T-cell (primary cell): ENCODE data around the gene NR2E3. TPM values are rescaled to one million over a fixed set of nuclear protein-coding genes. Genes with fewer than 3 reads are reported as not detected.

ENCODE experiments used
- ATAC-seq, 4 experiments: fragments of 200-7000 bp in 3 of 4; fragments of 150-1000 bp in 1 of 4; cut with Tn5 transposase; replicated peaks in 1 of 4; 1 replicate in 3 of 4; 2 replicates in 1 of 4; pipeline ENCODE4 v1.10.0; 2021; ENCODE audit warnings: moderate library complexity in 3 of 4, mild to moderate bottlenecking in 2 of 4, moderate number of reproducible peaks in 1 of 4
- CTCF ChIA-PET, 2 donors: fragments of 300-600 bp; sonication (Branson Sonifier 250); formaldehyde crosslinking; loops; one replicate each; lab custom pipeline; 2022; ENCODE audit warnings: antibody characterized with exemption in 2 of 2; lab: Charles Lee
- POLR2A ChIA-PET, 2 donors: fragments of 300-600 bp; sonication (Branson Sonifier 250); formaldehyde crosslinking; loops; one replicate each; lab custom pipeline; 2022; ENCODE audit warnings: antibody characterized with exemption in 2 of 2; lab: Charles Lee
- DNase-seq, 35 experiments: peaks; one replicate each; pipeline versions ENCODE4 v3.0.0 to v3.0.0-alpha.2; 2013 to 2023
- H3K27ac ChIP-seq: one replicate; pipeline ENCODE4 v1.5.1; 2013; ENCODE audit warnings: low read length
- H3K27me3 ChIP-seq, 2 experiments: replicated peaks in 1 of 2; 1 replicate in 1 of 2; 2 replicates in 1 of 2; pipeline versions ENCODE4 v1.6.1 to v1.7.0; 2013; ENCODE audit warnings: low read length in 1 of 2, mixed read lengths in 1 of 2; ENCODE audit not compliant: control insufficient read depth in 2 of 2, insufficient read depth in 2 of 2; ENCODE audit errors: extremely low read depth in 1 of 2
- H3K36me3 ChIP-seq, 2 donors: 1 replicate in 1 of 2; 2 replicates in 1 of 2; pipeline versions ENCODE4 v1.6.1 to v1.7.0; 2013; ENCODE audit warnings: low read length in 1 of 2; ENCODE audit not compliant: control insufficient read depth in 2 of 2, insufficient read depth in 1 of 2; ENCODE audit errors: extremely low read depth in 1 of 2
- H3K4me1 ChIP-seq, 2 experiments: 1 replicate in 1 of 2; 2 replicates in 1 of 2; pipeline versions ENCODE4 v1.6.1 to v1.7.0; 2013; ENCODE audit warnings: low read length in 2 of 2, mixed read lengths in 1 of 2; ENCODE audit not compliant: insufficient read depth in 2 of 2, control insufficient read depth in 1 of 2; ENCODE audit errors: extremely low read depth in 1 of 2
- H3K4me3 ChIP-seq, 2 donors: 1 replicate in 1 of 2; 2 replicates in 1 of 2; pipeline versions ENCODE4 v1.5.1 to v1.7.0; 2013; ENCODE audit warnings: mild to moderate bottlenecking in 2 of 2, low read length in 1 of 2, moderate library complexity in 1 of 2; ENCODE audit not compliant: control insufficient read depth in 1 of 2; ENCODE audit errors: extremely low read depth in 1 of 2
- H3K9me3 ChIP-seq: 2 replicates; pipeline ENCODE4 v1.7.0; 2013
- H3K27ac Mint-ChIP-seq, 2 donors: one replicate each; pipeline ENCODE4 v1.8.0; 2020 to 2021; ENCODE audit warnings: mild to moderate bottlenecking in 2 of 2, mixed read lengths in 2 of 2
- H3K27me3 Mint-ChIP-seq, 2 donors: one replicate each; pipeline ENCODE4 v1.8.0; 2021 to 2022; ENCODE audit warnings: mixed read lengths in 2 of 2
- H3K36me3 Mint-ChIP-seq: one replicate; pipeline ENCODE4 v1.8.0; 2021; ENCODE audit warnings: mixed read lengths
- H3K4me1 Mint-ChIP-seq, 3 donors: one replicate each; pipeline ENCODE4 v1.8.0; 2020 to 2022; ENCODE audit warnings: mixed read lengths in 3 of 3, mild to moderate bottlenecking in 1 of 3
- H3K4me3 Mint-ChIP-seq, 3 donors: one replicate each; pipeline ENCODE4 v1.8.0; 2020 to 2022; ENCODE audit warnings: mild to moderate bottlenecking in 3 of 3, mixed read lengths in 3 of 3, moderate library complexity in 3 of 3
- H3K9me3 Mint-ChIP-seq, 3 donors: one replicate each; pipeline ENCODE4 v1.8.0; 2020 to 2022; ENCODE audit warnings: mixed read lengths in 3 of 3
- WGBS: methylation state at CpG from one replicate; pipeline ENCODE4 v1.1.5; 2013; ENCODE audit warnings: missing lambda C conversion rate; ENCODE audit not compliant: insufficient coverage; 5-methylcytosine and 5-hydroxymethylcytosine counted together
- total RNA-seq, 35 experiments: library from RNA in 6 of 35; stranded (reverse) in 6 of 35; fragments of 120-200 nt in 1 of 35; gene quantifications; one replicate each; pipeline versions ENCODE4 v1.2.1 to v1.2.4 and lab custom pipeline; 2013 to 2026

The NR2E3 gene
- total RNA-seq, result not detected
- total RNA-seq (2013), result not detected
- 0 to 0.10 (median 0) reads per million in 29 experiments for total RNA-seq (lab: John Stamatoyannopoulos, UW)

GRCh38 chr15:71810256-71811035, at the start of gene NR2E3:
Gene NR2E3 (plus strand): TSS chr15:71810554. CDS start chr15:71810744, 190 bp downstream.
- Mint-ChIP-seq H3K27me3 (peaks cover 0 to 5% of the 10 kb centered on the region in 2 donors), H3K27ac (no peak within 1 kb of the TSS), H3K4me3 (no peak within 1 kb of the TSS), H3K9me3 (no peaks in the 10 kb centered on the region), H3K4me1 (no peaks in the 10 kb centered on the region), H3K36me3 (no peaks in the 10 kb centered on the region)
- Histone ChIP-seq H3K9me3 (no peaks in the 10 kb centered on the region), H3K4me1 (no peaks in the 10 kb centered on the region), H3K27me3 (peaks cover 0 to 13% of the 10 kb centered on the region in 2 experiments), H3K36me3 (no peaks in the 10 kb centered on the region), H3K4me3 (no peak within 1 kb of the TSS), H3K27ac (no peak within 1 kb of the TSS)
- POLR2A ChIA-PET, result no interaction called here
- no peak for DNase-seq
- 91% methylated on average over 13 of the region's 16 CpGs for WGBS
- ATAC-seq, result no peak
- CTCF ChIA-PET, result no interaction called here

- Histone ChIP-seq H3K4me1 (no peaks in the 10 kb centered on the region), H3K27me3 (peaks cover 0 to 5% of the 10 kb centered on the region in 2 experiments), H3K36me3 (no peaks in the 10 kb centered on the region), H3K27ac (no peak overlapping the region), H3K9me3 (no peaks in the 10 kb centered on the region), H3K4me3 (no peak overlapping the region)
- Mint-ChIP-seq H3K4me3 (no peak overlapping the region), H3K27ac (no peak overlapping the region), H3K27me3 (peaks cover 10 to 13% of the 10 kb centered on the region in 2 donors), H3K9me3 (peaks cover 3 to 15% (median 15%) of the 10 kb centered on the region in 3 donors), H3K36me3 (no peaks in the 10 kb centered on the region), H3K4me1 (no peaks in the 10 kb centered on the region)
- no CpG with 5 or more reads among the region's 1 CpG for WGBS
- DNase-seq (no peak), ATAC-seq (no peak)
- POLR2A ChIA-PET, result no interaction called here
- CTCF ChIA-PET, result no interaction called here
Observed at GRCh38 chr15:71760852-71761251, 49.5 kb upstream of the NR2E3 start.

- Mint-ChIP-seq H3K4me1 (no peaks in the 10 kb centered on the region), H3K36me3 (no peaks in the 10 kb centered on the region), H3K27ac (no peak overlapping the region), H3K9me3 (peaks cover 3 to 15% (median 15%) of the 10 kb centered on the region in 3 donors), H3K27me3 (peaks cover 12 to 14% of the 10 kb centered on the region in 2 donors), H3K4me3 (no peak overlapping the region)
- CTCF ChIA-PET, result no interaction called here
- Histone ChIP-seq H3K4me3 (no peak overlapping the region), H3K9me3 (no peaks in the 10 kb centered on the region), H3K27ac (no peak overlapping the region), H3K4me1 (no peaks in the 10 kb centered on the region), H3K36me3 (no peaks in the 10 kb centered on the region), H3K27me3 (peaks cover 0 to 5% of the 10 kb centered on the region in 2 experiments)
- POLR2A ChIA-PET, result no interaction called here
- DNase-seq (no peak), ATAC-seq (no peak)
- WGBS, result 46% methylated on average over 2 of the region's 3 CpGs
Observed at GRCh38 chr15:71761649-71762048, 48.7 kb upstream of the NR2E3 start.

GRCh38 chr15:71768184-71768583, 42.2 kb upstream of the NR2E3 start:
- DNase-seq (no peak), ATAC-seq (no peak)
- Mint-ChIP-seq H3K9me3 (no peaks in the 10 kb centered on the region), H3K27ac (no peak overlapping the region), H3K27me3 (peaks cover 12 to 13% of the 10 kb centered on the region in 2 donors), H3K4me1 (no peaks in the 10 kb centered on the region), H3K4me3 (no peak overlapping the region), H3K36me3 (no peaks in the 10 kb centered on the region)
- Histone ChIP-seq H3K4me3 (no peak overlapping the region), H3K9me3 (no peaks in the 10 kb centered on the region), H3K36me3 (no peaks in the 10 kb centered on the region), H3K27ac (no peak overlapping the region), H3K4me1 (no peaks in the 10 kb centered on the region), H3K27me3 (peaks cover 0 to 5% of the 10 kb centered on the region in 2 experiments)
- CTCF ChIA-PET, result no interaction called here
- 80% methylated on average over 1 of the region's 5 CpGs for WGBS
- POLR2A ChIA-PET, result no interaction called here

GRCh38 chr15:71773206-71773859, 37.0 kb upstream of the NR2E3 start:
- H3K9me3 ChIP-seq, result no peaks in the 10 kb centered on the region
- ATAC-seq (no peak), DNase-seq (no peak)
- no peaks in the 10 kb centered on the region for H3K27me3 ChIP-seq
- H3K27me3 Mint-ChIP-seq, result peaks cover 0 to under 1% of the 10 kb centered on the region in 2 donors
- no peak overlapping the region for H3K4me3 Mint-ChIP-seq
- H3K4me1 Mint-ChIP-seq, result no peaks in the 10 kb centered on the region
- no peaks in the 10 kb centered on the region for H3K9me3 Mint-ChIP-seq
- no peaks in the 10 kb centered on the region for H3K36me3 ChIP-seq
- no peak overlapping the region for H3K27ac Mint-ChIP-seq
- H3K4me3 ChIP-seq, result no peak overlapping the region
- POLR2A ChIA-PET, result no interaction called here
- no peaks in the 10 kb centered on the region for H3K36me3 Mint-ChIP-seq
- WGBS, result 100% methylated on average over 1 of the region's 1 CpG
- H3K4me1 ChIP-seq, result no peaks in the 10 kb centered on the region
- CTCF ChIA-PET, result interaction anchor here (0.7 to 0.8 kb wide), 4 partner anchors 11 to 383 kb away, joined by 3 to 6 read pairs (median 4); no protein-coding TSS in a partner anchor
- H3K27ac ChIP-seq, result no peak overlapping the region

- H3K9me3 ChIP-seq, result no peaks in the 10 kb centered on the region
- H3K36me3 ChIP-seq, result no peaks in the 10 kb centered on the region
- POLR2A ChIA-PET, result no interaction called here
- no peak for DNase-seq
- Mint-ChIP-seq H3K36me3 (no peaks in the 10 kb centered on the region), H3K27ac (no peak overlapping the region), H3K4me3 (no peak overlapping the region), H3K4me1 (peaks cover 0 to 6% (median 3%) of the 10 kb centered on the region in 3 donors), H3K9me3 (no peaks in the 10 kb centered on the region), H3K27me3 (peaks cover 0 to 3% of the 10 kb centered on the region in 2 donors)
- H3K27ac ChIP-seq, result no peak overlapping the region
- H3K4me1 ChIP-seq, result no peaks in the 10 kb centered on the region
- ATAC-seq, result no peak
- H3K4me3 ChIP-seq, result no peak overlapping the region
- H3K27me3 ChIP-seq, result no peaks in the 10 kb centered on the region
- CTCF ChIA-PET, result no interaction called here
Observed at GRCh38 chr15:71775856-71776255, 34.5 kb upstream of the NR2E3 start.
